Mesothelial cell of epicardium (in vitro differentiated cells): ENCODE data around the gene MPDZ. TPM values are rescaled to one million over a fixed set of nuclear protein-coding genes. Genes with fewer than 3 reads are reported as not detected.
A peak's percentile ranks its signal among the peaks of the same experiment; 100 is the strongest.

ENCODE experiments used
- DNase-seq, 2 experiments: peaks; one replicate each; pipeline ENCODE4 v3.0.0; 2021; ENCODE audit warnings: low spot score in 2 of 2; ENCODE audit not compliant: unreplicated experiment in 2 of 2
- H3K27ac Mint-ChIP-seq: 2 replicates; pipeline ENCODE4 v1.8.0; 2021; ENCODE audit warnings: mixed read lengths
- H3K27me3 Mint-ChIP-seq: 2 replicates; pipeline ENCODE4 v1.8.0; 2021; ENCODE audit warnings: low read depth, mixed read lengths
- H3K36me3 Mint-ChIP-seq: 2 replicates; pipeline ENCODE4 v1.8.0; 2021; ENCODE audit warnings: mixed read lengths
- H3K4me1 Mint-ChIP-seq: 2 replicates; pipeline ENCODE4 v1.8.0; 2021; ENCODE audit warnings: mixed read lengths
- H3K4me3 Mint-ChIP-seq: 2 replicates; pipeline ENCODE4 v1.8.0; 2021; ENCODE audit warnings: mild to moderate bottlenecking, moderate library complexity, mixed read lengths
- H3K9me3 Mint-ChIP-seq: 2 replicates; pipeline ENCODE4 v1.8.0; 2021; ENCODE audit warnings: mixed read lengths
- CTCF ChIP-seq: fragments of 200-600 bp; sonication (generic); IDR thresholded peaks from one replicate; pipeline ENCODE4 v1.5.0; 2021; ENCODE audit warnings: antibody characterized with exemption; ENCODE audit not compliant: unreplicated experiment
- total RNA-seq: library from RNA; stranded (reverse); gene quantifications from 3 replicates; pipeline ENCODE4 v1.2.1, GENCODE V29; 2021

MPDZ gene
- total RNA-seq, 1 donor from 2014 or later, result 187 TPM

- Mint-ChIP-seq H3K9me3 (no peaks in the 10 kb centered on the region), H3K4me3 (peak overlapping the region; percentile 2), H3K36me3 (peaks cover 29% of the 10 kb centered on the region), H3K4me1 (peaks cover 62% of the 10 kb centered on the region), H3K27me3 (no peaks in the 10 kb centered on the region), H3K27ac (peak overlapping the region; percentile 96)
- TF ChIP-seq CTCF, result no peak
- DNase-seq, result no peak
Measured at GRCh38 chr9:13139641-13140171, 139.8 kb downstream of the MPDZ start.

GRCh38 chr9:13137426-13137825, 142.1 kb downstream of the MPDZ start:
- no peak overlapping the region for H3K4me3 Mint-ChIP-seq
- H3K27me3 Mint-ChIP-seq, result no peaks in the 10 kb centered on the region
- DNase-seq, result no peak
- H3K4me1 Mint-ChIP-seq, result peaks cover 48% of the 10 kb centered on the region
- TF ChIP-seq CTCF, result no peak
- H3K9me3 Mint-ChIP-seq, result no peaks in the 10 kb centered on the region
- H3K36me3 Mint-ChIP-seq, result peaks cover 41% of the 10 kb centered on the region
- no peak overlapping the region for H3K27ac Mint-ChIP-seq

- H3K4me3 Mint-ChIP-seq, result no peak overlapping the region
- H3K36me3 Mint-ChIP-seq, result peaks cover 59% of the 10 kb centered on the region
- peaks cover 50% of the 10 kb centered on the region for H3K4me1 Mint-ChIP-seq
Measured at GRCh38 chr9:13131991-13132390, 147.5 kb downstream of the MPDZ start.

GRCh38 chr9:13131416-13131815, 148.1 kb downstream of the MPDZ start:
- H3K27ac Mint-ChIP-seq, result peak overlapping the region; percentile 94
- peaks cover 52% of the 10 kb centered on the region for H3K4me1 Mint-ChIP-seq
- no peak overlapping the region for H3K4me3 Mint-ChIP-seq
- no peak for TF ChIP-seq CTCF
- peaks cover 59% of the 10 kb centered on the region for H3K36me3 Mint-ChIP-seq
- no peaks in the 10 kb centered on the region for H3K27me3 Mint-ChIP-seq
- no peak for DNase-seq
- no peaks in the 10 kb centered on the region for H3K9me3 Mint-ChIP-seq

More at GRCh38 chr9:13131991-13132390, 147.5 kb downstream of the MPDZ start:
- no peak for DNase-seq
- peak overlapping the region; percentile 94 for H3K27ac Mint-ChIP-seq
- no peak for TF ChIP-seq CTCF
- no peaks in the 10 kb centered on the region for H3K9me3 Mint-ChIP-seq
- H3K27me3 Mint-ChIP-seq, result no peaks in the 10 kb centered on the region

- H3K27ac Mint-ChIP-seq, result peak overlapping the region; percentile 80
- TF ChIP-seq CTCF, result no peak
- H3K36me3 Mint-ChIP-seq, result peaks cover 60% of the 10 kb centered on the region
Measured at GRCh38 chr9:13128266-13128860, 151.1 kb downstream of the MPDZ start.

GRCh38 chr9:13127131-13127530, 152.4 kb downstream of the MPDZ start:
- DNase-seq, result no peak
- no peak for TF ChIP-seq CTCF
- Mint-ChIP-seq H3K9me3 (no peaks in the 10 kb centered on the region), H3K36me3 (peaks cover 63% of the 10 kb centered on the region), H3K4me1 (peaks cover 39% of the 10 kb centered on the region), H3K27me3 (no peaks in the 10 kb centered on the region), H3K27ac (peak overlapping the region; percentile 80), H3K4me3 (no peak overlapping the region)

More at GRCh38 chr9:13128266-13128860, 151.1 kb downstream of the MPDZ start:
- no peak for DNase-seq
- no peak overlapping the region for H3K4me3 Mint-ChIP-seq
- H3K4me1 Mint-ChIP-seq, result peaks cover 41% of the 10 kb centered on the region
- no peaks in the 10 kb centered on the region for H3K27me3 Mint-ChIP-seq
- H3K9me3 Mint-ChIP-seq, result no peaks in the 10 kb centered on the region
